Lower leg skin (tissue), 3 donors: ENCODE results near the gene STEAP2.

ENCODE experiments used
- CTCF ChIP-seq, 3 donors: fragments of 450-650 bp; IDR thresholded peaks; one replicate each; pipeline ENCODE4 v1.5.1; 2016; ENCODE audit warnings: antibody characterized with exemption in 3 of 3, mild to moderate bottlenecking in 3 of 3, moderate library complexity in 2 of 3
- POLR2A ChIP-seq, 2 donors: fragments of 450-650 bp; IDR thresholded peaks; one replicate each; pipeline ENCODE4 v1.6.1; 2016 to 2017; ENCODE audit warnings: antibody characterized with exemption in 2 of 2, mild to moderate bottlenecking in 1 of 2, moderate library complexity in 1 of 2

- TF ChIP-seq CTCF (IDR thresholded peaks at IDR 0.05) (no peak), POLR2A (IDR thresholded peaks at IDR 0.05) (no peak)
Observed at GRCh38 chr7:90236721-90237289, 25.3 kb downstream of the STEAP2 start.
